ENCODE data around the gene PHF8.

The PHF8 gene

GRCh38 chrX:54049801-54050200, 5.5 kb upstream of the PHF8 start:
- TF ChIP-seq CTCF (IDR thresholded peaks at IDR 0.05; ENCODE audit: extremely low read depth, insufficient read depth, missing control alignments), result no peak
- in situ Hi-C loops (cut with MboI; ENCODE audit: low pct_unique_long_range_greater_than_20kb, low sequenced_read_pairs, unreplicated experiment), result no loop called here

GRCh38 chrX:54048412-54048811, 4.1 kb upstream of the PHF8 start:
- no peak for DNase-seq (ENCODE audit: low spot score)
- no peak for TF ChIP-seq CTCF (IDR thresholded peaks at IDR 0.05; ENCODE audit: extremely low read depth, insufficient read depth, missing control alignments)
- in situ Hi-C loops (cut with MboI; ENCODE audit: low pct_unique_long_range_greater_than_20kb, low sequenced_read_pairs, unreplicated experiment), result no loop called here

More at GRCh38 chrX:54049801-54050200, 5.5 kb upstream of the PHF8 start:
- no peak for DNase-seq (ENCODE audit: low spot score)

- DNase-seq (ENCODE audit: low spot score), result no peak
- in situ Hi-C loops (cut with MboI; ENCODE audit: low pct_unique_long_range_greater_than_20kb, low sequenced_read_pairs, unreplicated experiment), result no loop called here
- no peak for TF ChIP-seq CTCF (IDR thresholded peaks at IDR 0.05; ENCODE audit: extremely low read depth, insufficient read depth, missing control alignments)
Measured at GRCh38 chrX:54045563-54046228, 1.4 kb upstream of the PHF8 start.

GRCh38 chrX:54044877-54045338, 635 bp upstream of the PHF8 start:
- TF ChIP-seq CTCF (IDR thresholded peaks at IDR 0.05; ENCODE audit: extremely low read depth, insufficient read depth, missing control alignments), result no peak
- in situ Hi-C loops (cut with MboI; ENCODE audit: low pct_unique_long_range_greater_than_20kb, low sequenced_read_pairs, unreplicated experiment), result no loop called here
- DNase-seq (ENCODE audit: low spot score), result no peak

- no peak for TF ChIP-seq CTCF (IDR thresholded peaks at IDR 0.05; ENCODE audit: extremely low read depth, insufficient read depth, missing control alignments)
- peak; percentile 28 for DNase-seq (ENCODE audit: low spot score)
- in situ Hi-C loops (cut with MboI; ENCODE audit: low pct_unique_long_range_greater_than_20kb, low sequenced_read_pairs, unreplicated experiment), result no loop called here
Measured at GRCh38 chrX:54043541-54044125, 640 bp downstream of the PHF8 start.

GRCh38 chrX:54043056-54043455, 1.2 kb downstream of the PHF8 start:
- in situ Hi-C loops (cut with MboI; ENCODE audit: low pct_unique_long_range_greater_than_20kb, low sequenced_read_pairs, unreplicated experiment), result no loop called here
- no peak for TF ChIP-seq CTCF (IDR thresholded peaks at IDR 0.05; ENCODE audit: extremely low read depth, insufficient read depth, missing control alignments)
- no peak for DNase-seq (ENCODE audit: low spot score)
